Measurements from ENCODE around the gene FOSL1.
A peak's percentile ranks its signal among the peaks of the same experiment; 100 is the strongest.

FOSL1 gene

DNA sequence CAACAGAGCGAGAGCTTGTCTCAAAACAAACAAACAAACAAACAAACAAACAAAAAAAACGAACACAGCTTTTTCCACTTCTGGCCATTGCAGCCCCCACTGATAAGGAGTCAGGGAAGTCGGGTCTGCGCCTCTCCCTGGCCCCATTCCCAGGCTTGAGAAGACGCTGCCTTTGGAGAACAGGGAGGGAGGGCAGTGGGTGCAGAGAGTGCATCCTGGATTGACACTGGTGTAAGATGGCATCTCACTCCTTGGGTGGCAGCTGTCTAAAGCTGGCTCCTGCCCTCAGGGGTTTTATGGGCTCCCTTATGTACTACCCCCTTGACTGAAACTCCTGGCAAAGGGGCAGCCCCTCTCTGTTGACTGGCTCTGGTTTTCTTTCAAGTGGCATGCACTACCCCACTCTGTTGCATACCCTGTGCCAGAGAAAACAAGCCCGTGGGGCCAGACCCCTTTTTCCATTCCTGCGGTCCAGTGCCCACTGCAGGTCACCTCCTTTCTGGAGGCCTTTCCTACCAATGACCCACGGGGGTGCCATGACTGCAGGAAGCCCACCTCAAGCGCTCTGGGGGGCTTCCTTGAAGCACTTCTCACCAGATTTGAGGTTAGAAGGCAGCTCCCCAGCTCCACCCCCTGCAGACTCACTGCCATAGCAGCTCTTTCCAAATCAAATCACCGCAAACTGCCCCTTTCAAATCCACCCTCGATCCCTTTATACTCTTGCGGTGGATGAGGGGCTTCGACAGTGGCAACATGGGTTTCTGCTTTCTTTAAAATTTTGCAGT, 31.8 kb upstream of the FOSL1 start:
- H3K4me3 ChIP-seq (ENCODE audit: low read depth, low read length): no peak overlapping the region
- TF ChIP-seq, protein P1, sequence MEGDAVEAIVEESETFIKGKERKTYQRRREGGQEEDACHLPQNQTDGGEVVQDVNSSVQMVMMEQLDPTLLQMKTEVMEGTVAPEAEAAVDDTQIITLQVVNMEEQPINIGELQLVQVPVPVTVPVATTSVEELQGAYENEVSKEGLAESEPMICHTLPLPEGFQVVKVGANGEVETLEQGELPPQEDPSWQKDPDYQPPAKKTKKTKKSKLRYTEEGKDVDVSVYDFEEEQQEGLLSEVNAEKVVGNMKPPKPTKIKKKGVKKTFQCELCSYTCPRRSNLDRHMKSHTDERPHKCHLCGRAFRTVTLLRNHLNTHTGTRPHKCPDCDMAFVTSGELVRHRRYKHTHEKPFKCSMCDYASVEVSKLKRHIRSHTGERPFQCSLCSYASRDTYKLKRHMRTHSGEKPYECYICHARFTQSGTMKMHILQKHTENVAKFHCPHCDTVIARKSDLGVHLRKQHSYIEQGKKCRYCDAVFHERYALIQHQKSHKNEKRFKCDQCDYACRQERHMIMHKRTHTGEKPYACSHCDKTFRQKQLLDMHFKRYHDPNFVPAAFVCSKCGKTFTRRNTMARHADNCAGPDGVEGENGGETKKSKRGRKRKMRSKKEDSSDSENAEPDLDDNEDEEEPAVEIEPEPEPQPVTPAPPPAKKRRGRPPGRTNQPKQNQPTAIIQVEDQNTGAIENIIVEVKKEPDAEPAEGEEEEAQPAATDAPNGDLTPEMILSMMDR (IDR thresholded peaks at IDR 0.05; ENCODE audit: borderline replicate concordance, insufficient read depth, low read depth, low read length): no peak

DNA sequence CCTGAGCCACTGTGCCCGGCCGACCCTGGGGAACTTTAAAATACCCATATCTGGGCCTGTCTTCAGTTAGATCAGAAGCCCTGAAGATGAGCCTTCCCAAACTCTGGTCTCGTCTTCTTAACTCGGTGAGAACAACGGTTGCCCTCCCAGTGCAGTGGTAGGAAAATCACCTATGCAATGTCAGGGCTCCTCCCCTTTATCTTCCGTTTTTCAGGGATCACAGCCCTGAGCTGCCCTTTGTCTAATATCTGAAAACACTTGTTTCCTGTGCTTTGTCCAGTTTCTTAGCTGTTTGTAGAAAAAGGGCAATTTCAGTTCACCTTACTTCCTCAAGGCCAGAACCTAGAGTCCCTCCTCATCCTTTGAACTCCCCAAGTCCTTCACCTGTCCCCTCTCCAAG, 28.5 kb upstream of the FOSL1 start:
- H3K4me3 ChIP-seq (ENCODE audit: low read depth, low read length): no peak overlapping the region
- TF ChIP-seq, protein P1 (IDR thresholded peaks at IDR 0.05; ENCODE audit: borderline replicate concordance, insufficient read depth, low read depth, low read length): no peak

DNA sequence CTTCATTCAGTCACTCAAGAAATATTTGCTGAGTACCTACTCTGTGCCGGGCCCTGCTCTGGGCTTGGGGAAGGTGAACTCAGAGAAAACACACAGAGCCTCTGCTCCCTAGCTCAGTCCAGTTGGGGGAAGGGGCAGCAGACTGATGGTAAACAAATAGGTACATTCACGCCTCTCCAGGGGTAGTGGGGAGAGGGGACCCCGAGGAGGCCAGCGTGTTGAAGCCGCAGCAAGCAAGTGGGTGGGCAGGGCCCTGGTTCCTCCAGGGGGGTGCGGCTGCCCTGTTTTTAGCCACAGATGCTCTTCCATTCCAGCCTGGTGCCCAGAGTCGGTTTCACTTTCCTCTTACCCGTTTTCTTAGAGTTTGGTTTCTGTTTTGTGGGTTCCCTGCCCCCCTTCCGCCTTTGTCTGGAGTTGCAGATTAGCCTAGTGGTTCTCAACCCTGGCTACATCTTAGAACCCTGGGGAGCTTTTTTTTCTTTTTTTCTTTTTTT, 27.8 kb upstream of the FOSL1 start:
- H3K4me3 ChIP-seq (ENCODE audit: low read depth, low read length): peak overlapping the region; percentile 28
- TF ChIP-seq, protein P1 (IDR thresholded peaks at IDR 0.05; ENCODE audit: borderline replicate concordance, insufficient read depth, low read depth, low read length): no peak

DNA sequence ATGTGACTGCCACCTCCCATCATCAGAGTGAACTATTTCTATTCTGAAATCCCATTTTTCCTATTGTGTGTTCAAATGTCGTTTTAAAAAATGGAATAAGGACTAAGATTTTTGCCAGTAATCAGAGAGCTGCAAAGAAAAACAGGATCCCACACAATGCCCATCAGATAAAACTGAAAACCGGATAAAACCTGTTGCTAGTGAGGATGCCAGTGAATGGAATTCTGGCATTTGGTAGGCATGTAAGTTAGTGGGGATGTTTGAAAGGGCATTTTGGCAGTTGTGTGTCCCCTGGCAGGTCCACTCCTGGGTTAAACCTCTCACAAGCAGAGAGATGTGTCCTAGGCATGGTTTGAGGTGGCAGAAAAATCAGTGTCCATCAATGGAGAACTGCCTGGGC, 25.2 kb upstream of the FOSL1 start:
- TF ChIP-seq, protein P1 (IDR thresholded peaks at IDR 0.05; ENCODE audit: borderline replicate concordance, insufficient read depth, low read depth, low read length): no peak
- no peak overlapping the region for H3K4me3 ChIP-seq (ENCODE audit: low read depth, low read length)

DNA sequence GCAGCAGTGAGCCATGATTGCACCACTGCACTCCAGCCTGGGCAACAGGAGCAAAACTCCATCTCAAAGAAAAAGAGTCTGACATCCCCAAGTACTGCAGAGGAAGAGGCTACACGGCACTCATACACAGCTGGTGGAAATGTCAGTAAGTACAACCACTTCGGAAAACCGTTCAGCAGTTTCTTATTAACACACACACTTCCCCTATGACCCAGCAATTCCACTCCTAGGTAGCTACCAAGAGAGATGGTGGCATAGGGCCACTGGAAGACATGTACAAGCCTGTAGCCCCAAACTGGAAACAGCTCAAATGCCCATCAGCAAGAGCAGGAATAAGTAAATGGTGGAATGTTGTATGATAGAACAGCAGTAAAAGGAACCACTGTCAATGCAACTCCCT, 22.4 kb upstream of the FOSL1 start:
- no peak overlapping the region for H3K4me3 ChIP-seq (ENCODE audit: low read depth, low read length)
- TF ChIP-seq, protein P1 (IDR thresholded peaks at IDR 0.05; ENCODE audit: borderline replicate concordance, insufficient read depth, low read depth, low read length): no peak

DNA sequence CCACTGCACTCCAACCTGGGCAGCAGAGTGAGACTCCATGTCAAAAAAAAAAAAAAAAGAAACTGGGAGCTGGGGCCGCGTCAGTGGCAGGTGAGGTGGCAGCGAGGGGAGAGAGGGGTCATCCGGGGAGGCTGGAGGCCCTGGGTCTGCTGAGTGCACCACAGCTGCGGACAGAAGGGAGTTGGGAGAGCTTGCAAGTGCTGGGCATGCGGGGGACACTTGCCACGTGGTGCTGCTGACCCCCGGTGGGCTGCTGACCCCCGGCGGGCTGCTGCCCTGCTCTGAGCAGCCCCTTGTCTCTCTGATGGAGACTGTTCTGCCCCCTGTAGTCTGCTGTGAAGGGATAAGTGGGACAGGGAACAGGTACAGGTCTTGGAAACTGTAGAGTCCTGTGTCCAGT, 21.7 kb upstream of the FOSL1 start:
- TF ChIP-seq, protein P1 (IDR thresholded peaks at IDR 0.05; ENCODE audit: borderline replicate concordance, insufficient read depth, low read depth, low read length): no peak
- no peak overlapping the region for H3K4me3 ChIP-seq (ENCODE audit: low read depth, low read length)

DNA sequence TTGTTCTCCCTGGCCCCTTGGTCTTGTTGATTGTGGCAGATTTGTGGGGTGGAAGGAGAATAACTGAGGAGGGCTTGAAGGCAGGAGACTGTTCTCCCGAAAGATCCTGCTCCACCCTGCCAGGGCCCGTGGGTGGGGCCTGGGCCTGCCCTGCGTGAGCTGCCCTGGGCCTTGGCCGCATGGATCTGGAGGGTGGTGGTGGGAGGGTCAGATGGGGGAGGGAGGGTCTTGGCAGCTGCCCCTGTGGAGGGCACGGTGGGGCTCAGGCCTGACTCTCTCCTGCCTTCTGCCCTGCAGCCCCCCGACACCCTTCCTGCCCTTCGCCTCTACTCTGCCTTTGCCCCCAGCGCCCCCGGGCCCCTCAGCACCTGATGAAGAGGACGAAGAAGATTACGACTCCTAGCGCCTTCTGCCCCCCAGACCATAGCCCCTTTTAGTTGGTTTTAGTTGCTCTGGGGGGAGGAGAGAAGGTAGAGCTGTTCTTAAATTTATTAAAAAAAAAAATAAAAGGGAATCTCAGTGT, 20.9 kb upstream of the FOSL1 start:
- no peak overlapping the region for H3K4me3 ChIP-seq (ENCODE audit: low read depth, low read length)
- TF ChIP-seq, protein P1 (IDR thresholded peaks at IDR 0.05; ENCODE audit: borderline replicate concordance, insufficient read depth, low read depth, low read length): no peak

All from GM12875 (cell line).